Measurements from ENCODE around the gene CCHCR1. TPM values are rescaled to one million over a fixed set of nuclear protein-coding genes. Genes with fewer than 3 reads are reported as not detected.
"Not testable (repeated sequence)": the region's sequence is repeated elsewhere in the genome, so short reads cannot be mapped to it uniquely, and the experiment has no call there.

CCHCR1 gene
- total RNA-seq, 1 experiment from 2014 or later = 60.6 TPM

DNA sequence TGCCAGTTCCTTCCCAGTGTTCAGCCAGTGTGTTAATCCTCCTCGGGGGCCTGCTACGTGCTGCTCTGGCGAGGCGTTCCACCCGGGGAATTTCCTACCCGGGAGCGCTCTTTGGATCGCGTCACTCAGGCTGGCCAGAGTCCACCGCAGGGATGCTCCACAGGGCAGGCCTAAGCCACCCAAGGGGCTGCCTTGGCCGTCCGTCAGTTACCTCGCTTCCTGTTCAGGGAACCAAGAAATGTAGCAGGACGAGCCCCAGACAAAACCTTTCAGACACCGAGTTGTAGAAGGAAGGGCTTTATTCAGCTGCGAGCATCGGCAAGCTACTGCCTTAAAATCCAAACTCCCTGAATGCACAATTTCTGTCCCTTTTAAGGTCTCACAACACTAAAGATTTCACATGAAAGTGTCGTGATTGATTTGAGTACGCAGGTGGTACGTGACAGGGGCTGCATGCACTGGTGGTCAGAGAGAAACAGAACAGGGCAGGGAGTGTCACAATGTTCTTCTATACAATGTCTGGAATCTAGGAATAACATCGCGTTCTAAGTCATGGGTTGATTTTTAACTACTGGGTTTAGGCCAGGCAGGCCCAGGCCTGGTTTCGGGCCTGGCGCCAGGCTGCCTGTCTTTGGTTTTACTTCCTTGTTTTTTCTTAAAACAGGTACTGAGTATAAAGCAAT is 28.6 kb upstream of the CCHCR1 start:
- Histone ChIP-seq H3K4me1 (replicated peaks; ENCODE audit: insufficient read depth) (peaks cover 7% of the 10 kb centered on the region; the same call in 1 of the 2 replicates), H3K36me3 (ENCODE audit: low read depth) (no peaks in the 10 kb centered on the region), H4K20me1 (ENCODE audit: insufficient read depth) (no peaks in the 10 kb centered on the region), H3K27ac (no peak overlapping the region), H3K27me3 (ENCODE audit: insufficient read depth, low read depth) (no peaks in the 10 kb centered on the region), H3K4me3 (no peak overlapping the region), H3K4me2 (no peak overlapping the region), H2AFZ (no peak overlapping the region), H3K9me3 (ENCODE audit: insufficient read depth, low read depth) (no peaks in the 10 kb centered on the region), H3K9me2 (ENCODE audit: insufficient read depth) (no peaks in the 10 kb centered on the region), H3F3A (ENCODE audit: insufficient read depth, low read depth) (peaks cover 9% of the 10 kb centered on the region; the same call in 1 of the 2 replicates), H3K79me2 (ENCODE audit: low read depth) (no peaks in the 10 kb centered on the region)
- no peak for TF ChIP-seq EZH2 (IDR thresholded peaks at IDR 0.05; ENCODE audit: low read depth)
- TF ChIP-seq, protein P1, sequence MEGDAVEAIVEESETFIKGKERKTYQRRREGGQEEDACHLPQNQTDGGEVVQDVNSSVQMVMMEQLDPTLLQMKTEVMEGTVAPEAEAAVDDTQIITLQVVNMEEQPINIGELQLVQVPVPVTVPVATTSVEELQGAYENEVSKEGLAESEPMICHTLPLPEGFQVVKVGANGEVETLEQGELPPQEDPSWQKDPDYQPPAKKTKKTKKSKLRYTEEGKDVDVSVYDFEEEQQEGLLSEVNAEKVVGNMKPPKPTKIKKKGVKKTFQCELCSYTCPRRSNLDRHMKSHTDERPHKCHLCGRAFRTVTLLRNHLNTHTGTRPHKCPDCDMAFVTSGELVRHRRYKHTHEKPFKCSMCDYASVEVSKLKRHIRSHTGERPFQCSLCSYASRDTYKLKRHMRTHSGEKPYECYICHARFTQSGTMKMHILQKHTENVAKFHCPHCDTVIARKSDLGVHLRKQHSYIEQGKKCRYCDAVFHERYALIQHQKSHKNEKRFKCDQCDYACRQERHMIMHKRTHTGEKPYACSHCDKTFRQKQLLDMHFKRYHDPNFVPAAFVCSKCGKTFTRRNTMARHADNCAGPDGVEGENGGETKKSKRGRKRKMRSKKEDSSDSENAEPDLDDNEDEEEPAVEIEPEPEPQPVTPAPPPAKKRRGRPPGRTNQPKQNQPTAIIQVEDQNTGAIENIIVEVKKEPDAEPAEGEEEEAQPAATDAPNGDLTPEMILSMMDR (conservative IDR thresholded peaks at IDR 0.05) = no peak
- BruUV-seq (replicated peaks) = no TSS peak
- DNase-seq = no peak
- intact Hi-C loops (cut with micrococcal nuclease; ENCODE audit: unreplicated experiment) = no loop called here
- CTCF ChIA-PET = interaction anchor here (0.6 kb wide), 1 partner anchor 209 kb away, joined by 3 read pairs; no protein-coding TSS in a partner anchor
- POLR2A ChIA-PET (ENCODE audit: unreplicated experiment) = no interaction called here

DNA sequence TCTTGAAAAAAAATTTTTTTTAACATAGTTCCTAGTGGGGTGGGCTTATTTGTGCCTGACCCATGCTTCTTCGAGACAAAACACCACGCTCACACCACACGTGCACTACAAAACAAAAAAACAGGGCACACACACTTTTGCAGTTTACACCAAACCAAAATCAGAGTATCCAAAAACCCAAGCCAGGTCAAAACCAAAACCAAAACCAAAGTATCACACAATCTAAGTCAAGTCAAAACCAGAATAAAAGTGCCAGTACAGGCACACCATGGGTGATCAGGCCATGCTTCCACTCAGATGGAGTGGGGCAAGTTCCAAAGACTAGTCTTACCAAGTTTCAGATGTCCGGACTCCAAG is 28.1 kb upstream of the CCHCR1 start:
- TSS peak; percentile 75 for BruUV-seq (replicated peaks)

DNA sequence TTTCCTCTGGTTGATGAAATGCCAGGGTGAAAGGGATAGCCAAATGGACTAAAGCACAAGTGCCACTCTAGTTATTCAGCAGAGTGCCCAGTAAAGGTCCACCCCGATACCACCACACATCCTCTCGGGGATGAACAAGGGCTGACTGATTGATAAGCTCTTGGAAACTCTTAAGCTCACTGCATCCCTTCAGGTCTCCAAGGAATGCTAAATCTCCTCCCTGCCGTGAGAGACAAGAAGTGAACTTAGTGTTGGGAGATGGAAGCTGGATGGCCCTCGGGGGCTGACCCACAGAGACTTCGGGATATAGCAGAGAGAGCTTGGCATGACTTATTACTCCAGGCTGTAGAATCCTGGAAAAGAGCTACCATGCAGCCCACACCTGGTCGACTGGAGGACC is 26.3 kb upstream of the CCHCR1 start:
- H3F3A ChIP-seq (ENCODE audit: insufficient read depth, low read depth); BruUV-seq (replicated peaks); H3K36me3 ChIP-seq (ENCODE audit: low read depth); H3K27ac ChIP-seq; DNase-seq; CTCF ChIA-PET; H3K27me3 ChIP-seq (ENCODE audit: insufficient read depth, low read depth); H3K4me3 ChIP-seq; H3K9me3 ChIP-seq (ENCODE audit: insufficient read depth, low read depth); H3K4me2 ChIP-seq; H3K4me1 ChIP-seq (replicated peaks; ENCODE audit: insufficient read depth); H3K79me2 ChIP-seq (ENCODE audit: low read depth); intact Hi-C loops (cut with micrococcal nuclease; ENCODE audit: unreplicated experiment); H3K9me2 ChIP-seq (ENCODE audit: insufficient read depth); H4K20me1 ChIP-seq (ENCODE audit: insufficient read depth); POLR2A ChIA-PET (ENCODE audit: unreplicated experiment); H2AFZ ChIP-seq: not testable (repeated sequence)

More for the DNA sequence above, 28.1 kb upstream of the CCHCR1 start:
- H3F3A ChIP-seq (ENCODE audit: insufficient read depth, low read depth); H3K79me2 ChIP-seq (ENCODE audit: low read depth); H3K27me3 ChIP-seq (ENCODE audit: insufficient read depth, low read depth); H3K27ac ChIP-seq; H3K9me2 ChIP-seq (ENCODE audit: insufficient read depth); H3K36me3 ChIP-seq (ENCODE audit: low read depth); H3K4me3 ChIP-seq; DNase-seq; CTCF ChIA-PET; H3K9me3 ChIP-seq (ENCODE audit: insufficient read depth, low read depth); POLR2A ChIA-PET (ENCODE audit: unreplicated experiment); H3K4me1 ChIP-seq (replicated peaks; ENCODE audit: insufficient read depth); H3K4me2 ChIP-seq; H4K20me1 ChIP-seq (ENCODE audit: insufficient read depth); intact Hi-C loops (cut with micrococcal nuclease; ENCODE audit: unreplicated experiment); H2AFZ ChIP-seq: not testable (repeated sequence)

DNA sequence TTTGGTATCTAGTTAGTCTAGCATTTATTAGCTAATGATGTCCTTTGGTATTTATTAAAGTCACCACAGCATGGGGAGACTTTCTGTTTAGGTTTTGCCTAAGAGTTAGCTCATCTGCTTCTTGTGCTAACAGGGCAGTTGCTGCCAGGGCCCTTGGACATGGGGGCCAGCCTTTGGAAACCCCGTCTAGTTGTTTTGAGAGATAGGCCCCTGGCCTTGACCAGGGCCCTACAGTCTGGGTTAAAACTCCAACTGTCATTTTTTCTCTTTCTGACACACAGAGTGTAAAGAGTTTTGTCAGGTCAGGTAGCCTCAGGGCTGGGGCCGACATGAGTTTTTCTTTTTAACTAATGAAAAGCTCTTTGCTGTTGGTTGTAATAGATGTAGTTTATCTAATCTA is 25.7 kb upstream of the CCHCR1 start:
- intact Hi-C loops (cut with micrococcal nuclease; ENCODE audit: unreplicated experiment); H3K9me3 ChIP-seq (ENCODE audit: insufficient read depth, low read depth); H2AFZ ChIP-seq; POLR2A ChIA-PET (ENCODE audit: unreplicated experiment); DNase-seq; H3F3A ChIP-seq (ENCODE audit: insufficient read depth, low read depth); H3K4me2 ChIP-seq; H3K36me3 ChIP-seq (ENCODE audit: low read depth); H4K20me1 ChIP-seq (ENCODE audit: insufficient read depth); CTCF ChIA-PET; BruUV-seq (replicated peaks); H3K4me1 ChIP-seq (replicated peaks; ENCODE audit: insufficient read depth); H3K4me3 ChIP-seq; H3K27ac ChIP-seq; H3K9me2 ChIP-seq (ENCODE audit: insufficient read depth); H3K79me2 ChIP-seq (ENCODE audit: low read depth); H3K27me3 ChIP-seq (ENCODE audit: insufficient read depth, low read depth): not testable (repeated sequence)

Data from PC-9 (cell line).